GM12872 (cell line): Measurements from ENCODE around the gene MYCBP2.

Experiments used
- TF ChIP-seq, protein P1 (sequence below): IDR thresholded peaks from 3 replicates; pipeline ENCODE4 v1.5.1; 2011; ENCODE audit warnings: low read depth, mild to moderate bottlenecking, low read length, moderate library complexity; ENCODE audit not compliant: insufficient read depth

MYCBP2 gene

GRCh38 chr13:77310579-77311279 lies 16.2 kb downstream of the MYCBP2 start:
- TF ChIP-seq, protein P1, sequence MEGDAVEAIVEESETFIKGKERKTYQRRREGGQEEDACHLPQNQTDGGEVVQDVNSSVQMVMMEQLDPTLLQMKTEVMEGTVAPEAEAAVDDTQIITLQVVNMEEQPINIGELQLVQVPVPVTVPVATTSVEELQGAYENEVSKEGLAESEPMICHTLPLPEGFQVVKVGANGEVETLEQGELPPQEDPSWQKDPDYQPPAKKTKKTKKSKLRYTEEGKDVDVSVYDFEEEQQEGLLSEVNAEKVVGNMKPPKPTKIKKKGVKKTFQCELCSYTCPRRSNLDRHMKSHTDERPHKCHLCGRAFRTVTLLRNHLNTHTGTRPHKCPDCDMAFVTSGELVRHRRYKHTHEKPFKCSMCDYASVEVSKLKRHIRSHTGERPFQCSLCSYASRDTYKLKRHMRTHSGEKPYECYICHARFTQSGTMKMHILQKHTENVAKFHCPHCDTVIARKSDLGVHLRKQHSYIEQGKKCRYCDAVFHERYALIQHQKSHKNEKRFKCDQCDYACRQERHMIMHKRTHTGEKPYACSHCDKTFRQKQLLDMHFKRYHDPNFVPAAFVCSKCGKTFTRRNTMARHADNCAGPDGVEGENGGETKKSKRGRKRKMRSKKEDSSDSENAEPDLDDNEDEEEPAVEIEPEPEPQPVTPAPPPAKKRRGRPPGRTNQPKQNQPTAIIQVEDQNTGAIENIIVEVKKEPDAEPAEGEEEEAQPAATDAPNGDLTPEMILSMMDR, result no peak

- TF ChIP-seq, protein P1, result no peak
Observed at GRCh38 chr13:77310161-77310560, 16.7 kb downstream of the MYCBP2 start.

DNA sequence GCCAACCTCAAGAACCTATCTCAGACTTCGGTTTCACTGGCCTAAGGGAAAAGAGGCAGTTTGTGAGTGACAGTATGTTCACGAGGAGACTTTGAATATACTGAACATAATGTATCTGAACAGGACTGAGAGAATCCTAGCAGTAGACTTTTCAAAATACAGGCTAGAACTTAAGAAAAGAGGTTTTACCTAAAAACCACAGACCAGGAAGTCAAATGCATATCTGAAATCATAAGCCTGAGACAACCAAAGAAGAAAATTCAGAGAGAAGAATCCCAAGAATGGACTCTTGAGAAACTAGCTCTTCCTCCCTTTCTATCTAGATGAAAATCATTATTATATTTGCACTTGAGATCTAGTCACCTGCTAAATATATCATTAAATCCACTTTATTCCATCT lies 17.6 kb downstream of the MYCBP2 start:
- TF ChIP-seq, protein P1, result no peak

DNA sequence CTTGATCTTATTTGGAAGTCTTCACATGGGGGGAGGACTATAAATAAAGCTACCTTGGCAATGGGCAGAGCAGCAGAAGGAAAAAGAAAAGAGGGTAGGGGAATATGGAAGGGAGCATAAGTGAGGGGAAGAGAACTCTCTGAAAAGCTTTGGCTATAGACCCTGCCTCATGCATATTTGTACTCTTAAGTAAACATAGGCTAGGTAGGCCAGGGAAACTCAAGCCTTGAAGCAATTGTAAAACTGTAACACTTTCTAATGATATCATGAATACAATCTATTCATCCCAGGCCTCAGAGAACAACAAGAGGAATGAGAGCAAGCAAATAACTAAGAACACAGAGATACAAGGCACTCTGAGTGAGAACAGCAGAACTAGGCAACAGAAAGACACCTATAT lies 20.4 kb downstream of the MYCBP2 start:
- TF ChIP-seq, protein P1, result no peak

- TF ChIP-seq, protein P1, result no peak
Observed at GRCh38 chr13:77305266-77305665, 21.6 kb downstream of the MYCBP2 start.

DNA sequence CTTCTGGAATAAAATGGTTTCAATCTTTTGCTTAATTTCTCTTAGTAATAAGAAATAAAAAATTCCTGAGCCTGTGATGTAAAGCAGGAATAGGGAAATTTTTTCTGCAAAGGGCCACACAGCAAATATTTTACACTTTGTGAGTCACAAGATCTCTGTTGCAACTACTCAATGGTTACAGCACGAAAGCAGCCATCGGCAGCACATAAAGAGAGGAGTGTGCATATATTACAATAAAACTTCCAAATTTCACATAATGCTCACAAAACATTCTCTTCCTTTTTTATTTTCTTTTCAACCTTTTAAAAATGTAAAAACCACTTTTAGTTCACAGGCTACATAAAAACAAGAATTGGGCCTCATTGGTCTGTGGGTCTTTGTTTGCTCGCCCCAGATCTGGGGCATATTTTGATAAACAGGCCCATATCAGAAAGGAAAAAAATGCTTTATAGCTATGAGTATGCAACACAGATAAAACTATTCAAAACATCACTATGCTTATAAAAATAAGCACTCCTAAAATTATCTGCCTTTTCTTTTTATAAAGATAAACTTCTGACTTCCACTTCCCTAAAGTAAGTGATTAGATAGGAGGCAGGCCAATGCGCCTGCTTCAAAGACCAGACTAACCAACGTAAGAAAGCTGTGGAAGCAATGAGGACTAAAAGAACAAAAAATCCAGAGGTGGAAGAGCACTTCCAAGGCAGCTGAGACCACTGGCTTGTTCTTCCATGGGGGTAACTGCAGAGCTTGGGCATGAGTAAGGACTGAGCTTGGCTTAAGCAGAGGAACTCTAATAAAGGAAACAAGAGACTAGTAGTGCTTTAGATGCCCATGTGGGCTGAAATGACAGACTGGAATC lies 26.5 kb downstream of the MYCBP2 start:
- TF ChIP-seq, protein P1, result no peak

DNA sequence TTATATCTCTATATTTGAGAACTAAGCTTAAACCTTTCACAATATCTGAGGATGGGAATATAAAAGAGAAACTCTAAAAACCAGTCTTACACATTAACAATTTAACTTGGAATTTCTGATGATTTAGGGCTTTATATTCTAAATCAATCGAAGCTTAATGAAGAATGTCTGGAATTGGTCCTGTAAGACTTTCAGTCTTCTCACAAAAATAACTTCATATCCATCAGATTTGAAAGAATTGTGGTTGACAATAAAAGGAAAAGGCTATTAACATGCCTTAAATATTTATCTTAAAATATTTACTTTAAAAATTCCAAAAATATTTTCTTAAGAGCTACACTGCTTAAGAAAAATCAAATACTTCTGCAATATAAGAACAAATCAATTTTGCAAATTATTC lies 27.3 kb downstream of the MYCBP2 start:
- TF ChIP-seq, protein P1, result no peak
